Thymus (tissue), 11 donors: ENCODE measurements around the gene ZNF14. TPM values are rescaled to one million over a fixed set of nuclear protein-coding genes. Genes with fewer than 3 reads are reported as not detected.
A peak's percentile ranks its signal among the peaks of the same experiment; 100 is the strongest.
"Not testable (repeated sequence)": the region's sequence is repeated elsewhere in the genome, so short reads cannot be mapped to it uniquely, and the experiment has no call there.

ENCODE experiments used
- DNase-seq, 9 donors: peaks; one replicate each; pipeline ENCODE4 v3.0.0-alpha.2; 2013; ENCODE audit warnings: low spot score in 9 of 9, low read depth in 6 of 9, missing footprints in 1 of 9
- H3K27ac ChIP-seq, 2 donors: one replicate each; pipeline ENCODE4 v1.5.1; 2013; ENCODE audit warnings: control low read depth in 1 of 2, low read depth in 1 of 2, low read length in 1 of 2, mild to moderate bottlenecking in 1 of 2, moderate library complexity in 1 of 2
- H3K27me3 ChIP-seq, 2 donors: one replicate each; pipeline ENCODE4 v1.5.1; 2013; ENCODE audit warnings: low read length in 1 of 2; ENCODE audit not compliant: control insufficient read depth in 2 of 2, insufficient read depth in 1 of 2
- H3K36me3 ChIP-seq, 2 donors: one replicate each; pipeline ENCODE4 v1.5.1; 2013; ENCODE audit warnings: low read length in 1 of 2, mild to moderate bottlenecking in 1 of 2, moderate library complexity in 1 of 2; ENCODE audit not compliant: control insufficient read depth in 2 of 2, insufficient read depth in 2 of 2
- H3K4me1 ChIP-seq, 2 donors: one replicate each; pipeline ENCODE4 v1.5.1; 2013; ENCODE audit warnings: low read length in 2 of 2; ENCODE audit not compliant: control insufficient read depth in 2 of 2, insufficient read depth in 2 of 2
- H3K4me3 ChIP-seq, 2 donors: one replicate each; pipeline ENCODE4 v1.5.1; 2013; ENCODE audit warnings: low read length in 2 of 2, control low read depth in 1 of 2, mild to moderate bottlenecking in 1 of 2
- H3K9me3 ChIP-seq, 2 donors: one replicate each; pipeline ENCODE4 v1.5.1; 2013; ENCODE audit warnings: low read length in 1 of 2, mild to moderate bottlenecking in 1 of 2; ENCODE audit not compliant: control insufficient read depth in 2 of 2, insufficient read depth in 1 of 2
- WGBS: extraction: QIAGEN DNeasy Blood & Tissue Kit; methylation state at CpG from one replicate; pipeline ENCODE4 v1.1.7; 2013; 5-methylcytosine and 5-hydroxymethylcytosine counted together
- polyA plus RNA-seq: library from polyadenylated mRNA; stranded (reverse); fragments of 200-250 nt; gene quantifications from one replicate; pipeline ENCODE4 v1.2.3, GENCODE V29; 2013
- total RNA-seq: library from RNA; stranded (reverse); fragments of 120-200 nt; gene quantifications from one replicate; pipeline ENCODE4 v1.2.4, GENCODE V29; 2013
- donor health status: healthy.

The ZNF14 gene
- total and polyA plus RNA-seq, 2 donors: 5.9 to 9.7 TPM

DNA sequence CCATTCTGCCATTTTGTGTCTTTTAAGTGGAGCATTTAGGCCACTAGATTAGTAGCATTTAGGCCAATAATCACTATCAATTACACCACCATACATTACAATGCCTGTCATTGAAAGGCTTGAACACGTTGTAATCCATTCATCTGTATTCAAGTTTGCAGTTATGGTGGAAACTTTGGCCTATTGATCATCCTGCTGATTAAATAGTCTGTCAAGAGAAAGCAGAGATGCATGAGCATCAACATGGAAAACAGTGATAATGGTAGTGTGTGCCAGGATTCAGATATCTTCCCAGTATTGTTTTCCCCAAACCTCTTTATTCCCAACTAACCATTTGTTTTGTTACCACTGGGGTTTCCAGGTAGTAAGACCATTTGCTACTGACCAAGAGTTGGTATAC, 32.4 kb downstream of the ZNF14 start:
- WGBS: 93% methylated on average over 1 of the region's 1 CpG
- not testable (repeated sequence) for H3K36me3 ChIP-seq, H3K4me3 ChIP-seq, H3K27me3 ChIP-seq, H3K27ac ChIP-seq, DNase-seq, H3K4me1 ChIP-seq
- H3K9me3 ChIP-seq: peaks cover 1 to 37% of the 10 kb centered on the region in 2 donors

DNA sequence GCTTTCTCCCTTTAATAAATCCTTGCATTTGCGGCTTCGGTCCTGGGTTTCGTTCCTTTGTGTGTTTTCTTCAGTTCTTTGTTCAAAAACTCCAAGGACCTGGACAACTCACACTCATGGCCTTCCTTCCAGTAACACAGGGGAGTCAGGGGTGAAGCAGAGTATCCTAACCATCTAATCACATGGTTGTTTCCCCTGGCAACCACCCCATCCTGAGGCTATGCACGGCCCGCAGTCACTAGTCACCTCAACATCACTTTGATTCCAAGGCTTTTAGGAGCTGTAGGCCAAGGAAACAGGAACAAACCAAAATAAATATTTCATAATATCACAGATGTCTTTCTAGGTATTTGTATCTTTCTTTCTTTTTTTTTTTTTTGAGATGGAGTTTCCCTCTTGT, 35.3 kb downstream of the ZNF14 start:
- H3K4me1 ChIP-seq: no peaks in the 10 kb centered on the region
- H3K4me3 ChIP-seq: no peak overlapping the region
- no peaks in the 10 kb centered on the region for H3K36me3 ChIP-seq
- no peak for DNase-seq
- no peaks in the 10 kb centered on the region for H3K27me3 ChIP-seq
- WGBS: 95% methylated on average over 5 of the region's 5 CpGs
- H3K27ac ChIP-seq: no peak overlapping the region
- H3K9me3 ChIP-seq: peaks cover 0 to 24% of the 10 kb centered on the region in 2 donors

DNA sequence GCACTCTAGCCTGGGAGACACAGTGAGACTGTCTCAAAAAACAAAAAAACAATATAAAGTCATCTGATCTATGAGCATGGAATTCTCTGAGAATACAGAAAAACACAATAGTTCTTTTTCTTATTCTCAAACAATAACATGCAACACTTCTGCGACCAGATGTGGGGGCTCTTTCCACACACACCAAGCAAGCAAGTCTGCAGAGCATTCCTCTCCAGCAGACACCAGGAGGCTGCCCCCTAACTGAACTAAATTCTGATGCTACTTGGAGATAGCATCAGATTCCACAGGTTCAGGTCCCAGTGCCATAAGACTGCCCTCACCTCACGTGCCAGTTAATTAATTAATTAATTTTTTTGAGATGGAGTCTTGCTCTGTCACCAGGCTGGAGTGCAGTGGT, 36.5 kb downstream of the ZNF14 start:
- H3K27me3 ChIP-seq: no peaks in the 10 kb centered on the region
- no peak for DNase-seq
- peaks cover 0 to 18% of the 10 kb centered on the region in 2 donors for H3K9me3 ChIP-seq
- no peaks in the 10 kb centered on the region for H3K36me3 ChIP-seq
- 95% methylated on average over 2 of the region's 2 CpGs for WGBS
- no peaks in the 10 kb centered on the region for H3K4me1 ChIP-seq
- H3K4me3 ChIP-seq: no peak overlapping the region
- H3K27ac ChIP-seq: no peak overlapping the region

DNA sequence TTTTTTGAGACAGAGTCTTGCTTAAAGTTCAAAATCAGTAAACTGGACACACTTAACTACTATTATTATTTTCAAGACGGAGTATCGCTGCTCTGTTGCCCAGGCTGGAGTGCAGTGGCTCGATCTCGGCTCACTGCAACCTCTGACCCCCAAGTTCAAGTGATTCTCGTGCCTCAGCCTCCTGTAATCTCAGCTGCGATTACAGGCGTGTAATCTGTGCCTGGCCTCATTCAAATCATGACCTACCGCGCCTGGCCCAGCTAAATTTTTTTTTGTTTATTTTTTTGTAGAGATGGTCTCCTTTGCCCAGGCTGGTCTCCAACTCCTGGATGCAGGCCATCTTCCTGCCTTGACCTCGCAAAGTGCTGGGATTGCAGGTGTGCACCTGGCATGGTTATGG, 41.2 kb downstream of the ZNF14 start:
- no peak overlapping the region for H3K4me3 ChIP-seq
- H3K36me3 ChIP-seq: peaks cover 0 to 4% of the 10 kb centered on the region in 2 donors
- no peaks in the 10 kb centered on the region for H3K27me3 ChIP-seq
- WGBS: 98% methylated on average over 10 of the region's 10 CpGs
- no peaks in the 10 kb centered on the region for H3K4me1 ChIP-seq
- H3K27ac ChIP-seq: no peak overlapping the region
- H3K9me3 ChIP-seq: peaks cover 4 to 27% of the 10 kb centered on the region in 2 donors
- no peak for DNase-seq

DNA sequence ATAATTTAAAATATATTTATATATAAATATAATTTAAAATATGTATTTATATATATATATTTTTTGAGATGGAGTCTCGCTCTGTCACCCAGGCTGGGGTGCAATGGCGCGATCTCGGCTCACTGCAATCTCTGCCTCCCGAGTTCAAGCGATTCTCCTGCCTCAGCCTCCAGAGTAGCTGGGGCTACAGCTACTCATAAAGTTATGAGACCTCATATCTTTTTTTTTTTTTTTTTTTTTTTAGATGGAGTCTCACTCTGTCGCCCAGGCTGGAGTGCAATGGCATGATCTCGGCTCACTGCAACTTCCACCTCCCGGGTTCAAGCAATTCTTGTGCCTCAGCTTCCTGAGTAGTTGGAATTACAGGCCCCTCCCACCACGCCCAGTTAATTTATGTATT, 43.9 kb downstream of the ZNF14 start:
- over 99% methylated on average over 10 of the region's 10 CpGs for WGBS

GRCh38 chr19:19687090-19687489, 45.8 kb downstream of the ZNF14 start:
- Histone ChIP-seq H3K27me3 (no peaks in the 10 kb centered on the region), H3K36me3 (peaks cover 0 to 16% of the 10 kb centered on the region in 2 donors), H3K27ac (no peak overlapping the region), H3K4me3 (no peak overlapping the region), H3K4me1 (no peaks in the 10 kb centered on the region), H3K9me3 (peaks cover 9 to 45% of the 10 kb centered on the region in 2 donors)
- peak in 1 of 9 donors; percentile 50 for DNase-seq
- WGBS: 98% methylated on average over 3 of the region's 3 CpGs

More for the DNA sequence above, 43.9 kb downstream of the ZNF14 start:
- H3K27me3 ChIP-seq, H3K4me3 ChIP-seq, H3K4me1 ChIP-seq, H3K27ac ChIP-seq, DNase-seq, H3K36me3 ChIP-seq: not testable (repeated sequence)
- peaks cover 6 to 34% of the 10 kb centered on the region in 2 donors for H3K9me3 ChIP-seq

GRCh38 chr19:19686580-19686979, 46.3 kb downstream of the ZNF14 start:
- Histone ChIP-seq H3K27me3 (no peaks in the 10 kb centered on the region), H3K4me1 (no peaks in the 10 kb centered on the region), H3K36me3 (peaks cover 0 to 19% of the 10 kb centered on the region in 2 donors), H3K9me3 (peaks cover 9 to 47% of the 10 kb centered on the region in 2 donors), H3K27ac (no peak overlapping the region), H3K4me3 (no peak overlapping the region)
- 97% methylated on average over 6 of the region's 6 CpGs for WGBS
- DNase-seq: no peak

DNA sequence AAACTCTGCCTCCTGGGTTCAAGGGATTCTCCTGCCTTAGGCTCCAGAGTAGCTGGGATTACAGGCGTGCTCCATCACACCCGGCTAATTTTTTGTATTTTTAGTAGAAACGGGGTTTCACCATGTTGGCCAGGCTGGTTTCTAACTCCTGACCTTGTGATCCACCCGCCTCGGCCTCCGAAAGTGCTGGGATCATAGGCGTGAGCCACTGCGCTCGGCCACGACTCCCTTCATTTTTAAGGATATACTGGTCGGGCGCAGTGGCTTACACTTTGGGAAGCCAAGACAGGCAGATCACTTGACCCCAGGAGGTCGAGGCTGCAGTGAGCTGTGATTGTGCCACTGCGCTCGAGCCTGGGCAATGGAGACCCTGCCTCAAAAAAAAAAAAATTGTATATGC, 46.8 kb downstream of the ZNF14 start:
- H3K27ac ChIP-seq, H3K4me1 ChIP-seq, DNase-seq, H3K27me3 ChIP-seq, H3K4me3 ChIP-seq: not testable (repeated sequence)
- 98% methylated on average over 15 of the region's 15 CpGs for WGBS
- Histone ChIP-seq H3K9me3 (peaks cover 11 to 50% of the 10 kb centered on the region in 2 donors), H3K36me3 (peaks cover 2 to 23% of the 10 kb centered on the region in 2 donors)

- peaks cover 65 to 80% of the 10 kb centered on the region in 2 donors for H3K36me3 ChIP-seq
- DNase-seq: no peak
- WGBS: 99% methylated on average over 20 of the region's 20 CpGs
- no peaks in the 10 kb centered on the region for H3K27me3 ChIP-seq
- peaks cover 50 to 65% of the 10 kb centered on the region in 2 donors for H3K9me3 ChIP-seq
- no peak overlapping the region for H3K4me3 ChIP-seq
- H3K27ac ChIP-seq: no peak overlapping the region
- H3K4me1 ChIP-seq: no peaks in the 10 kb centered on the region
These were observed 53.5 kb downstream of the ZNF14 start for GRCh38 chr19:19679176-19680073.
